ENCODE results near the gene BLMH. TPM values are rescaled to one million over a fixed set of nuclear protein-coding genes. Genes with fewer than 3 reads are reported as not detected.

BLMH gene
- total and polyA plus RNA-seq, 10 of the 15 experiments (the other 5 are each of a cell fraction or from before 2014, with no cell fraction given) = 16.1 to 63.9 (median 54.0) TPM

- SMC1A ChIA-PET (ENCODE audit: uncharacterized antibody, unreplicated experiment) = interaction anchor here (0.9 to 1.1 kb wide), 2 partner anchors 73 to 159 kb away, joined by 3 read pairs; no protein-coding TSS in a partner anchor
- WGBS (ENCODE audit: insufficient coverage, insufficient replicate concordance, low lambda C conversion rate, missing lambda C conversion rate) = 73% methylated on average over 2 of the region's 2 CpGs
Measured at GRCh38 chr17:30263552-30264333, 28.0 kb downstream of the BLMH start.

More at GRCh38 chr17:30263552-30264333, 28.0 kb downstream of the BLMH start:
- no peaks in the 10 kb centered on the region for H3K9me3 ChIP-seq (replicated peaks; ENCODE audit: control insufficient read depth, insufficient read depth, low read length)
- ChIA-PET RAD21 (ENCODE audit: unreplicated experiment) (no interaction called here), POLR2A (no interaction called here), CTCF (interaction anchor here (0.6 to 1.6 kb wide), 2 partner anchors 117 to 139 kb away, joined by 3 to 8 read pairs; no protein-coding TSS in a partner anchor)
- no peak overlapping the region for H2AFZ ChIP-seq (ENCODE audit: control insufficient read depth, low read depth, low read length)
- H3K27me3 ChIP-seq (replicated peaks in 1 of 2; ENCODE audit: control insufficient read depth in 2 of 2, insufficient read depth in 2 of 2, low read length in 1 of 2) = no peaks in the 10 kb centered on the region
- BruUV-seq (replicated peaks) = no TSS peak
- intact Hi-C loops (cut with micrococcal nuclease; ENCODE audit: unreplicated experiment) (no loop called here), in situ Hi-C loops (cut with MboI) (no loop called here)
- TF ChIP-seq ZNF592 (IDR thresholded peaks at IDR 0.05) (no peak), SMARCA5 (IDR thresholded peaks at IDR 0.05) (no peak), SRF (IDR thresholded peaks at IDR 0.05; ENCODE audit: low read depth in 2 of 2, low read length in 2 of 2) (no peak), BHLHE40 (IDR thresholded peaks at IDR 0.05; ENCODE audit: borderline replicate concordance in 1 of 2, low read depth in 2 of 2, low read length in 1 of 2) (no peak), HSF1 (IDR thresholded peaks at IDR 0.05; ENCODE audit: low read depth, low read length) (no peak), SMC3 (IDR thresholded peaks at IDR 0.05; ENCODE audit: borderline replicate concordance, low read length) (no peak), MTA3 (IDR thresholded peaks at IDR 0.05; ENCODE audit: borderline replicate concordance, low read length) (no peak), RAD21 (IDR thresholded peaks at IDR 0.05; ENCODE audit: insufficient read depth, low read depth, low read length) (no peak), ZBED1 (IDR thresholded peaks at IDR 0.05; ENCODE audit: borderline replicate concordance) (no peak), ZZZ3 (IDR thresholded peaks at IDR 0.05; ENCODE audit: control insufficient read depth, insufficient read length, low read depth) (no peak), ZNF24 (IDR thresholded peaks at IDR 0.05) (no peak), HDAC6 (IDR thresholded peaks at IDR 0.05; ENCODE audit: unreplicated experiment) (no peak), EZH2 (IDR thresholded peaks at IDR 0.05; ENCODE audit: borderline replicate concordance, control insufficient read depth, low read depth, low read length) (no peak), NR2C2 (IDR thresholded peaks at IDR 0.05; ENCODE audit: borderline replicate concordance, control insufficient read depth, insufficient read length, low read depth) (no peak), NR2C1 (IDR thresholded peaks at IDR 0.05) (no peak)
- H3K4me2 ChIP-seq (ENCODE audit: control insufficient read depth, insufficient read depth) = no peak overlapping the region
- no peaks in the 10 kb centered on the region for H4K20me1 ChIP-seq (ENCODE audit: control insufficient read depth, insufficient read depth)
- FAIRE-seq (no peak), DNase-seq (ENCODE audit: low read depth, low spot score) (no peak), ATAC-seq (no peak)
- no peaks in the 10 kb centered on the region for H3K4me1 ChIP-seq (ENCODE audit: control insufficient read depth, insufficient read depth, low read length)
- peaks cover 8 to 28% of the 10 kb centered on the region in 2 experiments for H3K36me3 ChIP-seq (ENCODE audit: control insufficient read depth in 2 of 2, insufficient read depth in 2 of 2, low read length in 1 of 2)
- H3K79me2 ChIP-seq (ENCODE audit: control insufficient read depth, insufficient read depth, low read length) = no peaks in the 10 kb centered on the region
- no peak overlapping the region for H3K4me3 ChIP-seq
- no peak overlapping the region for H3K27ac ChIP-seq (ENCODE audit: control insufficient read depth, insufficient read depth)
- no peak overlapping the region for H3K9ac ChIP-seq (ENCODE audit: control insufficient read depth, insufficient read depth, low read length)

All from GM12878 (cell line).